H54 (cell line): ENCODE data around the gene CEP170B.

Experiments used
- DNase-seq: peaks from one replicate; pipeline ENCODE4 v3.0.0; 2011; ENCODE audit warnings: low spot score, mixed read lengths; ENCODE audit not compliant: insufficient read length
- FAIRE-seq: peaks from 3 replicates; lab custom pipeline; 2011; peaks lifted over from hg19 to GRCh38; lab: Jason Lieb, UNC
- POLR2A ChIP-seq: IDR thresholded peaks from 2 replicates; pipeline ENCODE4 v1.6.1; 2011; ENCODE audit warnings: low read depth, mild to moderate bottlenecking, low read length

CEP170B gene

DNA sequence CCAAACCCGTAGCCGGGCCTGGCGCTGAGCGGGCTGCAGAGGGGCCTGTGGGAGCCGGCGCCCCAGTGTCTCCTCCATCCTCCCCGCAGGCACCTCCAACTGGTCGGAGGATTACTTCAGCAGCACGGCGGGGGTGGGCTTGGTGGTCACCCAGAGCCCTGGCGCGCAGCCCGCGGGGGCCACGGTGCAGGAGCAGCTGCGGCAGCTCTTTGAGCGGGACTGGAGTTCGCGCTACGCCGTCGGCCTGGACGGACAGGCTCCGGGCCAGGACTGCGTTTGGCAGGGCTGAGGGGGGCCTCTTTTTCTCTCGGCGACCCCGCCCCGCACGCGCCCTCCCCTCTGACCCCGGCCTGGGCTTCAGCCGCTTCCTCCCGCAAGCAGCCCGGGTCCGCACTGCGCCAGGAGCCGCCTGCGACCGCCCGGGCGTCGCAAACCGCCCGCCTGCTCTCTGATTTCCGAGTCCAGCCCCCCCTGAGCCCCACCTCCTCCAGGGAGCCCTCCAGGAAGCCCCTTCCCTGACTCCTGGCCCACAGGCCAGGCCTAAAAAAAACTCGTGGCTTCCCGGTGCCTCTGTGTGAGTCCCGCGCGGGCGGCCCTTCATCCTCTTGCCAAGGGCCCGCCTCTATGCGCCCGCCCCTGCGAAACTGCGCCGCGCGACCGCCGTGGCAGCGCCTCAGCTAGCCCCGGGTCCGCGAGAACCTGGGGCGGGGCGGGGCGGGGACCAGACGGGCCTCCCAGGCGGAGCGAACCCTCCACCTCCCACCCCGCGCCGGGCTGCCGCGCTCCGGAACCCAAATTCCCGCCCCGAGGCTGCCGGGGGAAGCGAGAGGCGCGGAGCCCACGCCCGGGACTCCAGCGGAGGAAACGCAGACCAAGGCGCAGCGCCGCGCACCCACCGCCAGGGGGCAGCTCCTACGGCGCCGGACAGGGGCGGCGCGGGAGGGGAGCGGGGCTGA lies 67.9 kb downstream of the CEP170B start:
- FAIRE-seq (no peak), DNase-seq (peak; percentile 95)
- TF ChIP-seq POLR2A: no peak

DNA sequence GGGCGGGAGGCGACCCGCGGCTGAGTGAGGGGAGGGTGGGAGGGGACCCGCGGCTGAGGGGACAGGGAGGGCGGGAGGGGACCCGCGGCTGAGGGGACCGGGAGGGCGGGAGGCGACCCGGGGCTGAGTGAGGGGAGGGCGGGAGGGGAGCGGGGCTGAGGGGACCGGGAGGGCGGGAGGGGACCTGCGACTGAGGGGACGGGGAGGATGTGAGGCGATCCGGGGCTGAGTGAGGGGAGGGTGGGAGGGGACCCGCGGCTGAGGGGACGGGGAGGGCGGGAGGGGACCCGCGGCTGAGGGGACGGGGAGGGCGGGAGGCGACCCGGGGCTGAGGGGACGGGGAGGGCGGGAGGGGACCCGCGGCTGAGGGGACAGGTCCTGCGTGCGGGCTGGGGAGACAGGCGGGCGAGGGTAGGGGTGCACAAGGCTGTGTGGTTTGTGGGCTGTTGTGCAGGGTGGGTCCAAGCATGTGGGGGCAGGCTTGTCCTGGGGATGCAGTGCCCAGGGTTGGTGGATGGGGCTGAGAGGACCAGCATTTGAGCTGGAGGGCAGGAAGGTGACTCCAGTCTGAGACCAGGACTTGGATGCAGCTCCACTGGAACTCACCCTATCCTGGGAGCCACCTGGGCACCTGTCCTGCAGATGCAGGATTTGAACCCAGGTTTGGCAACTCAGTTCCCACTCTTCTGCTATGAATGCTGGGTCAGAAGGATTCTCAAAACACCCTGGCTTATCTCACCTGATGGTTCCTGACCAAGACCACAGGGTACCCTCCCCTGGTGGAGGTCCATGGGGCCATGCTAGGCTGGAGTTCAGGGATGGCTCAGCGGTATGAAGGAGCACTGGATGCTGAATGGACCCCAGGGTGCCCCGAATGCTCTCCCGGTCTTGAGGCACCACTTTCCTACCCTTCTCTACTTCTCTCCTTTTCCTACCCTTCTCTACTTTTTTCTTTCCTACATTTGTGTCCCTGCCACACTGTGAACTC lies 69.0 kb downstream of the CEP170B start:
- no peak for TF ChIP-seq POLR2A
- DNase-seq (no peak), FAIRE-seq (no peak)

GRCh38 chr14:104935026-104935650 lies 70.1 kb downstream of the CEP170B start:
- TF ChIP-seq POLR2A: no peak
- no peak for DNase-seq
- FAIRE-seq: no peak

GRCh38 chr14:104935955-104936354 lies 70.9 kb downstream of the CEP170B start:
- DNase-seq: no peak
- no peak for FAIRE-seq
- no peak for TF ChIP-seq POLR2A

- DNase-seq: no peak
- no peak for FAIRE-seq
- TF ChIP-seq POLR2A: no peak
Observed at GRCh38 chr14:104936361-104937155, 71.5 kb downstream of the CEP170B start.

- no peak for FAIRE-seq
- no peak for TF ChIP-seq POLR2A
- DNase-seq: no peak
Observed at GRCh38 chr14:104937161-104937560, 72.1 kb downstream of the CEP170B start.

GRCh38 chr14:104937694-104938365 lies 72.8 kb downstream of the CEP170B start:
- DNase-seq: no peak
- TF ChIP-seq POLR2A: no peak
- no peak for FAIRE-seq

- DNase-seq (no peak), FAIRE-seq (no peak)
- no peak for TF ChIP-seq POLR2A
Observed at GRCh38 chr14:104938436-104938835, 73.4 kb downstream of the CEP170B start.

GRCh38 chr14:104938960-104939359 lies 73.9 kb downstream of the CEP170B start:
- no peak for TF ChIP-seq POLR2A
- DNase-seq (no peak), FAIRE-seq (no peak)

DNA sequence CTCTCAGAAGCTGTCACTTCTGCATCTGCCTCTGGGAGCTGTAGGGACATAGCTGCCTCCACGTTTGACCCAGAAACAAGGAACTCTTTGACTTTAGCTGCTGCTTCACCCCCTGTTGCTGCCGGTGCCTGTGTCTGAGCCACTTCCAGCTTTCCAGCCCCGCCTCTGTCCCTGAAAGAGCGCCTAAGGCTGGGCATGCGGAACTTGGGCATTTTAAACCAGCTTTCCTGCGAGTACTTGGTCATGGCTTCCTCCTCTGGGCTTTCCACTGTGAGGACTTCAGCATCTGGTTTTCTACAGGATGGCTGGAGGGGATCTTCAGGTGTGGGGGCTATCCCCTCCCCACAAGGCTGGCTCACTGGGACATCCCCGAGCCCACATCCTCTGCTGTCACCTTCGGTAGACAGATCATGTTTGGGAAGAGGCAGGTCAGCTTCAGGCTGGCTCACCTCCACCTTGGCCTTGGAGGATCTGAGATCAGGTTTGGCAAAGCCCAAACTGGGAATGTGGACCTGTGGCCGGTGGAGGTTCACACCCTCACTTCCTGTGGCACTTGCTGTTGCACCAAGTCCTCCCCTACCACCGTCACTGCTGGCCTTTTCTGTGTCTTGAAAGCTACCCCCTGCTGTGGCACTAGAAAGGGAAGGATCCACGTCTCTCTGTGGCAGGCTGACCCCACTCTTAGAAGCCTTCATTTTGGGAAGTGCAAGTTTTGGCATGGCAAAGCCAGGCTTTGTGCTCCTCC lies 74.8 kb downstream of the CEP170B start:
- no peak for TF ChIP-seq POLR2A
- DNase-seq (no peak), FAIRE-seq (no peak)

GRCh38 chr14:104940526-104941150 lies 75.6 kb downstream of the CEP170B start:
- no peak for FAIRE-seq
- no peak for TF ChIP-seq POLR2A
- no peak for DNase-seq
